Parathyroid adenoma (tissue), 2 donors: ENCODE measurements around the gene LCP2.

Experiments
- H2AFZ ChIP-seq: fragments of 300-600 bp; sonication (generic); one replicate; pipeline ENCODE4 v1.7.0; 2017; ENCODE audit warnings: antibody characterized with exemption, mild to moderate bottlenecking
- H3K27ac ChIP-seq: fragments of 300-600 bp; sonication (generic); one replicate; pipeline ENCODE4 v1.7.0; 2017
- H3K27me3 ChIP-seq: fragments of 300-600 bp; sonication (generic); one replicate; pipeline ENCODE4 v1.7.0; 2017; ENCODE audit warnings: low read length; ENCODE audit not compliant: control insufficient read depth, insufficient read depth
- H3K36me3 ChIP-seq: fragments of 300-600 bp; sonication (generic); one replicate; pipeline ENCODE4 v1.7.0; 2017; ENCODE audit warnings: low read length; ENCODE audit not compliant: control insufficient read depth, insufficient read depth
- H3K4me1 ChIP-seq: fragments of 300-600 bp; sonication (generic); one replicate; pipeline ENCODE4 v1.7.0; 2017; ENCODE audit warnings: control low read depth
- H3K4me2 ChIP-seq: fragments of 300-600 bp; sonication (generic); one replicate; pipeline ENCODE4 v1.7.0; 2017; ENCODE audit warnings: low read length
- H3K4me3 ChIP-seq: fragments of 300-600 bp; sonication (generic); one replicate; pipeline ENCODE4 v1.7.0; 2017; ENCODE audit warnings: low read depth, low read length
- H3K79me2 ChIP-seq: fragments of 300-600 bp; sonication (generic); one replicate; pipeline ENCODE4 v1.7.0; 2017; ENCODE audit warnings: control low read depth
- H3K9ac ChIP-seq: fragments of 300-600 bp; sonication (generic); one replicate; pipeline ENCODE4 v1.7.0; 2017; ENCODE audit warnings: mild to moderate bottlenecking
- H3K9me3 ChIP-seq: fragments of 300-600 bp; sonication (generic); one replicate; pipeline ENCODE4 v1.7.0; 2017; ENCODE audit warnings: low read length; ENCODE audit not compliant: control insufficient read depth
- CTCF ChIP-seq: fragments of 300-600 bp; sonication (generic); IDR thresholded peaks from one replicate; pipeline ENCODE4 v1.7.0; 2017; ENCODE audit warnings: antibody characterized with exemption, mild to moderate bottlenecking
- donor health status: primary hyperparathyroidism.

The LCP2 gene

GRCh38 chr5:170338291-170338690, 40.7 kb upstream of the LCP2 start:
- Histone ChIP-seq H3K36me3 (no peaks in the 10 kb centered on the region), H3K4me3 (no peak overlapping the region), H3K27ac (no peak overlapping the region), H3K9ac (no peak overlapping the region), H3K27me3 (no peaks in the 10 kb centered on the region), H3K9me3 (no peaks in the 10 kb centered on the region), H3K79me2 (no peaks in the 10 kb centered on the region), H2AFZ (no peak overlapping the region), H3K4me2 (no peak overlapping the region), H3K4me1 (no peaks in the 10 kb centered on the region)
- TF ChIP-seq CTCF, result no peak

GRCh38 chr5:170337045-170337733, 39.6 kb upstream of the LCP2 start:
- no peaks in the 10 kb centered on the region for H3K9me3 ChIP-seq
- TF ChIP-seq CTCF, result no peak
- H3K4me2 ChIP-seq, result no peak overlapping the region
- H3K27ac ChIP-seq, result no peak overlapping the region
- no peaks in the 10 kb centered on the region for H3K4me1 ChIP-seq
- H3K9ac ChIP-seq, result no peak overlapping the region
- H3K4me3 ChIP-seq, result no peak overlapping the region
- no peaks in the 10 kb centered on the region for H3K36me3 ChIP-seq
- no peak overlapping the region for H2AFZ ChIP-seq
- H3K27me3 ChIP-seq, result no peaks in the 10 kb centered on the region
- H3K79me2 ChIP-seq, result no peaks in the 10 kb centered on the region

- no peak for TF ChIP-seq CTCF
- no peak overlapping the region for H3K27ac ChIP-seq
- H2AFZ ChIP-seq, result no peak overlapping the region
- no peaks in the 10 kb centered on the region for H3K27me3 ChIP-seq
- H3K79me2 ChIP-seq, result no peaks in the 10 kb centered on the region
- H3K4me2 ChIP-seq, result no peak overlapping the region
- no peaks in the 10 kb centered on the region for H3K9me3 ChIP-seq
- no peak overlapping the region for H3K9ac ChIP-seq
- no peak overlapping the region for H3K4me3 ChIP-seq
- H3K36me3 ChIP-seq, result no peaks in the 10 kb centered on the region
- no peaks in the 10 kb centered on the region for H3K4me1 ChIP-seq
Measured at GRCh38 chr5:170336065-170336464, 38.5 kb upstream of the LCP2 start.

- Histone ChIP-seq H3K27me3 (no peaks in the 10 kb centered on the region), H3K4me2 (no peak overlapping the region), H3K27ac (no peak overlapping the region), H3K79me2 (no peaks in the 10 kb centered on the region), H3K4me1 (no peaks in the 10 kb centered on the region), H3K9me3 (no peaks in the 10 kb centered on the region), H3K9ac (no peak overlapping the region), H3K36me3 (no peaks in the 10 kb centered on the region), H2AFZ (no peak overlapping the region), H3K4me3 (no peak overlapping the region)
- no peak for TF ChIP-seq CTCF
Measured at GRCh38 chr5:170334626-170335025, 37.0 kb upstream of the LCP2 start.

- H3K9me3 ChIP-seq, result no peaks in the 10 kb centered on the region
- no peak overlapping the region for H3K4me2 ChIP-seq
- H3K79me2 ChIP-seq, result no peaks in the 10 kb centered on the region
- no peak overlapping the region for H2AFZ ChIP-seq
- no peaks in the 10 kb centered on the region for H3K36me3 ChIP-seq
- H3K27me3 ChIP-seq, result no peaks in the 10 kb centered on the region
- no peak overlapping the region for H3K4me3 ChIP-seq
- H3K4me1 ChIP-seq, result no peaks in the 10 kb centered on the region
- no peak overlapping the region for H3K9ac ChIP-seq
- H3K27ac ChIP-seq, result no peak overlapping the region
- TF ChIP-seq CTCF, result no peak
Measured at GRCh38 chr5:170333161-170333910, 35.8 kb upstream of the LCP2 start.
